ENCODE data around the gene KCTD16. TPM values are rescaled to one million over a fixed set of nuclear protein-coding genes. Genes with fewer than 3 reads are reported as not detected.

Gene KCTD16
- total and polyA plus RNA-seq, 11 donors, result 0.02 to 0.32 (median 0.12) TPM; not detected in 3

GRCh38 chr5:144463481-144464223 lies 293.0 kb downstream of the KCTD16 start:
- Histone ChIP-seq H3K9me3 (no peaks in the 10 kb centered on the region), H3K4me1 (no peaks in the 10 kb centered on the region), H3K36me3 (no peaks in the 10 kb centered on the region), H3K4me3 (no peak overlapping the region), H3K27ac (no peak overlapping the region), H3K27me3 (no peaks in the 10 kb centered on the region)
- 45 to 56% (median 51%) methylated on average over 3 of the region's 3 CpGs for WGBS, 4 donors
- no peak for DNase-seq
- intact Hi-C loops (cut with DNase I), result no loop called here
- TF ChIP-seq POLR2A (IDR thresholded peaks at IDR 0.05), result no peak
- no peak for TF ChIP-seq CTCF (IDR thresholded peaks at IDR 0.05)
- ATAC-seq, result no peak

- TF ChIP-seq CTCF (IDR thresholded peaks at IDR 0.05) (no peak), POLR2A (IDR thresholded peaks at IDR 0.05) (no peak)
- ATAC-seq (no peak), DNase-seq (no peak)
- intact Hi-C loops (cut with DNase I), result no loop called here
- 48 to 70% (median 59%) methylated on average over 1 of the region's 1 CpG for WGBS, 4 donors
- Histone ChIP-seq H3K27me3 (no peaks in the 10 kb centered on the region), H3K4me1 (no peaks in the 10 kb centered on the region), H3K27ac (no peak overlapping the region), H3K4me3 (no peak overlapping the region), H3K9me3 (no peaks in the 10 kb centered on the region), H3K36me3 (no peaks in the 10 kb centered on the region)
Measured at GRCh38 chr5:144464306-144464705, 293.6 kb downstream of the KCTD16 start.

DNA sequence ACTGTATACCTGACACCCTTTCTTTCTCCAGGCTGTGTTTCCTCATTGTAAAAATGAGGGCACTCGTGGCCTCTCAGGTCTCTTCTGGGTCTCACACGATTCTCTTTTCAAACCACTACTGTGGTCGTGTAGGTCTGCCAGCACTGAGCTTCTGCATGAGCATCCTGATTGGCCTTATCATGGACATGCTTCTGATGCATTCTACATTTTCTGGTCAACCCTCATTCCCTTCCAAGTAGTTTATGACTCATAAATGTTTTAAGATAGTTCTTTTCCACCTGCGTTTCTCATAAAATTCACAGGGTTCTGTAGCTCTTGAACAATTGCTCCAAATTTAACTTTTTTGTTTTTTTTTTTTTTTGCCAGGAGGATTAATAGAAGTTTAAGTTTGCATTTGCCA lies 294.8 kb downstream of the KCTD16 start:
- H3K27ac ChIP-seq, result no peak overlapping the region
- TF ChIP-seq CTCF (IDR thresholded peaks at IDR 0.05) (no peak), POLR2A (IDR thresholded peaks at IDR 0.05) (no peak)
- no peaks in the 10 kb centered on the region for H3K9me3 ChIP-seq
- no peaks in the 10 kb centered on the region for H3K4me1 ChIP-seq
- ATAC-seq (no peak), DNase-seq (no peak)
- 73 to 82% (median 78%) methylated on average over 4 of the region's 4 CpGs for WGBS, 4 donors
- no peaks in the 10 kb centered on the region for H3K36me3 ChIP-seq
- H3K4me3 ChIP-seq, result no peak overlapping the region
- H3K27me3 ChIP-seq, result no peaks in the 10 kb centered on the region
- intact Hi-C loops (cut with DNase I), result no loop called here

GRCh38 chr5:144467792-144468191 lies 297.1 kb downstream of the KCTD16 start:
- no peak overlapping the region for H3K27ac ChIP-seq
- TF ChIP-seq CTCF (IDR thresholded peaks at IDR 0.05) (peak in 9 of 12 donors; percentile 9 to 52 (median 29)), POLR2A (IDR thresholded peaks at IDR 0.05) (no peak)
- no peaks in the 10 kb centered on the region for H3K36me3 ChIP-seq
- ATAC-seq, result peak in 3 of 4 donors; percentile 31 to 42 (median 39)
- 30 to 37% (median 34%) methylated on average over 2 of the region's 2 CpGs for WGBS, 4 donors
- no peaks in the 10 kb centered on the region for H3K4me1 ChIP-seq
- no peak overlapping the region for H3K4me3 ChIP-seq
- H3K9me3 ChIP-seq, result no peaks in the 10 kb centered on the region
- peak in 2 of 5 donors; percentile 10 to 34 for DNase-seq
- no peaks in the 10 kb centered on the region for H3K27me3 ChIP-seq
- intact Hi-C loops (cut with DNase I), result no loop called here

Measured in heart left ventricle (tissue), 16 donors.